HL-60 (cell line): Measurements from ENCODE around the gene CYB5R4.
A peak's percentile ranks its signal among the peaks of the same experiment; 100 is the strongest.

Experiments
- DNase-seq, 2 experiments: peaks; one replicate each; pipeline ENCODE4 v3.0.0-alpha.2; 2010 to 2020; ENCODE audit warnings: low read depth in 1 of 2, low spot score in 1 of 2
- H3K27ac ChIP-seq: fragments of 250-450 bp; sonication (Bioruptor Pico); replicated peaks from 2 replicates; pipeline ENCODE4 v1.5.1; 2020; ENCODE audit warnings: mild to moderate bottlenecking, moderate library complexity
- H3K27me3 ChIP-seq: fragments of 250-450 bp; sonication (Bioruptor Pico); 2 replicates; pipeline ENCODE4 v1.5.1; 2021; ENCODE audit warnings: mild to moderate bottlenecking, moderate library complexity; ENCODE audit not compliant: insufficient read depth, poor library complexity, severe bottlenecking
- H3K4me3 ChIP-seq: replicated peaks from 2 replicates; pipeline ENCODE4 v1.5.1; 2011; ENCODE audit warnings: mild to moderate bottlenecking, control low read depth, low read length; ENCODE audit not compliant: insufficient read depth
- CTCF ChIP-seq: IDR thresholded peaks from one replicate; pipeline ENCODE4 v1.5.1; 2011; ENCODE audit warnings: low read length, control low read depth, inconsistent platforms; ENCODE audit not compliant: insufficient read depth
- GABPA ChIP-seq: IDR thresholded peaks from 2 replicates; pipeline ENCODE4 v1.6.1; 2012; ENCODE audit warnings: low read depth
- POLR2AphosphoS5 ChIP-seq: IDR thresholded peaks from 2 replicates; pipeline ENCODE4 v1.6.1; 2012; ENCODE audit warnings: low read depth
- REST ChIP-seq: IDR thresholded peaks from 2 replicates; pipeline ENCODE4 v1.6.1; 2012; ENCODE audit warnings: low read depth; ENCODE audit not compliant: insufficient replicate concordance
- SPI1 ChIP-seq: IDR thresholded peaks from 2 replicates; pipeline ENCODE4 v1.6.1; 2012; ENCODE audit warnings: low read depth, mild to moderate bottlenecking, borderline replicate concordance

The CYB5R4 gene

GRCh38 chr6:84002226-84002625 is 142.7 kb downstream of the CYB5R4 start:
- Histone ChIP-seq H3K27me3 (no peaks in the 10 kb centered on the region), H3K27ac (no peak overlapping the region), H3K4me3 (no peak overlapping the region)
- DNase-seq, result no peak
- TF ChIP-seq POLR2AphosphoS5 (no peak), GABPA (peak; percentile 74)

GRCh38 chr6:84003131-84003530 is 143.6 kb downstream of the CYB5R4 start:
- DNase-seq, result no peak
- Histone ChIP-seq H3K27me3 (no peaks in the 10 kb centered on the region), H3K27ac (no peak overlapping the region), H3K4me3 (no peak overlapping the region)
- no peak for TF ChIP-seq POLR2AphosphoS5
- no peak for TF ChIP-seq CTCF
- TF ChIP-seq REST, result no peak
- no peak for TF ChIP-seq GABPA
- no peak for TF ChIP-seq SPI1

GRCh38 chr6:84003654-84004053 is 144.2 kb downstream of the CYB5R4 start:
- Histone ChIP-seq H3K27me3 (no peaks in the 10 kb centered on the region), H3K4me3 (no peak overlapping the region), H3K27ac (no peak overlapping the region)
- no peak for TF ChIP-seq REST
- no peak for TF ChIP-seq SPI1
- no peak for TF ChIP-seq GABPA
- TF ChIP-seq POLR2AphosphoS5, result no peak
- no peak for TF ChIP-seq CTCF
- DNase-seq, result no peak

- peak in 1 of 2 experiments; percentile 57 for DNase-seq
- TF ChIP-seq CTCF (no peak), REST (no peak), SPI1 (no peak; the same call in 1 of the 2 replicates), POLR2AphosphoS5 (no peak), GABPA (no peak)
- no peak overlapping the region for H3K4me3 ChIP-seq
- H3K27me3 ChIP-seq, result no peaks in the 10 kb centered on the region
- H3K27ac ChIP-seq, result peak overlapping the region; percentile 30; the same call in 1 of the 2 replicates
These were observed 148.4 kb downstream of the CYB5R4 start for GRCh38 chr6:84007871-84008270.
